Renal cortical epithelial cell (primary cell): ENCODE results near the gene XYLT1. TPM values are rescaled to one million over a fixed set of nuclear protein-coding genes. Genes with fewer than 3 reads are reported as not detected.
"Not testable (repeated sequence)": the region's sequence is repeated elsewhere in the genome, so short reads cannot be mapped to it uniquely, and the experiment has no call there.

Experiments used
- DNase-seq: peaks from one replicate; pipeline ENCODE4 v3.0.0-alpha.2; 2011; ENCODE audit warnings: low read depth
- total RNA-seq: library from RNA; depleted of rRNA; stranded (reverse); fragments of >200 nt; gene quantifications from 2 replicates; pipeline ENCODE4 v1.2.3, GENCODE V29; 2014

The XYLT1 gene
- total RNA-seq, 1 donor from 2014 or later = 0.15 TPM

DNA sequence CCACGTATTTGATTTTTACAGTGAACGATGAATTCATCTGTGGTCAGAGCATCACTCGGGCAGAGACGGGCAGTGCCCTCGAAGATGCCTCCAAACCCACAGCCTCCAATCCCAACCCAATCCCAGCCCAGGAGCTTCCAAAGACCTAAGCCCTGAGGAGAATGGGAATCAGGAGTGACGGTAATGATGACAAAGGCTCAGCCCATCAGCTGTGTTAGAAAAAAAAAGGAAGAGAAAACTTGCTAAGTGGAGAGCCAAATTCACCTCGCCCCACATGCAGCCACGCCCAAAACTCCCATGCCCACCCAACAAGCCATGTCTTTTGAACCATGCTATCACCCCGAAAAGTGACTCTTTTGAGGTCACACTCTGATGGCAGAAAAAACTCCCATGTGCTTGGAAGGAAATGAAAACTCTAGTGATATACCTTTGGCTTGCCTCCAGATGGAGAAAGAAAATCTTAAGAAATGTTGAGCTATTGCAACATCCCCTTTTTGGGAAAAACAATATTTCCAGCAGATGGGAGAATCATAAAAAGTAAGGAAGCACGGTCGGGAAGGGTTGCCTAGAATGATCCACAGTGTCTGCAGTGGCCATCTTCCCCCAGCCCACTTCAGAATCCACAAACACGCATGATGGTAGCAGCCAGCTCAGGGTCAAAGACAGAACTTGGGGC, 37.7 kb downstream of the XYLT1 start:
- no peak for DNase-seq

DNA sequence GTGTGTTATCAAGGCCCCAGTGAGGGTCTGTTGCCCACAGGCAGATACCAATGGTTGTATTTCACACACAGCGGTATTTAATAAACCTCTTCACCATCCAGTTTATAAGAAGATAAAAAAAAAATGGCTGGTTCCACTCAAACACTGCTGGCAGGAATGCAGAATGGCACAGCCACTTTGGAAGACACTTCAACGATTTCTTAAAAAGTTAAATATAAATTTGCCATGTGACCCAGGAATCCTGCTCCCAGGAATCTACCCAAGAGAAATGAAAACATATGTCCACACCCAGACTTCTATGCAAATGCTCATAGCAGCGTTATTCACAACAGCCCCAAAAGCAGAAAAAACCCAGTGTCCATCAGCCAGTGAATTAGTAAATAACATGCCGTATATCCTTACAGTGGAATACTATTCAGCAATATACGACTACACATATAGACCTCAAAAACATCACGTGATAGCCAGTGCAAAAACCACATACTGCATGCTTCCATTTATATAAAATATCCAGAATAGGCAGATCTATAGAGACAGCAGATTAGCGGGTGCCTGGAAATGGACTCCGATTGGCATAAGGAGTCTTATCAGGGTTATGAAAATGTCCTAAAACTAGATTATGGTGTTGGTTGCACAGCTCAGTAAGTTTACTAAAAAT, 38.7 kb downstream of the XYLT1 start:
- DNase-seq = no peak

DNA sequence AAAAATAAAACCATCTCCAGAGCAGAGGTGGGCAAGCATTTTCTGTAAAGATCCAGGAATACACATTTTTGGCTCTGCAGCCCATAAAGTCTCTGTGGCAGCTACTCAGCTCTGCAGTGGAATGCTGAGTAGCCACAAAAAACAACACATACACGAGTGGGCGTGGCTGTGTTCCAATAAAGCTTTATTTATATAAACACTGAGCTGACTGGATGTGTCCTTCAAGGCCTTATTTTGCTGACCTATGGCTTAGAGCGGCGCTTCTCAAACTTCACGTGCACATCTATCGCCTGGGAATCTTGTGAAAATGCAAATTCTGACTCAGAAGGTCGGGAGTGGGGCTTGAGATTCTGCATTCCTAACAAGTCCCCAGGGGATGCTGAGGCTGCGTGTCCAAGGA, 39.7 kb downstream of the XYLT1 start:
- DNase-seq = no peak

DNA sequence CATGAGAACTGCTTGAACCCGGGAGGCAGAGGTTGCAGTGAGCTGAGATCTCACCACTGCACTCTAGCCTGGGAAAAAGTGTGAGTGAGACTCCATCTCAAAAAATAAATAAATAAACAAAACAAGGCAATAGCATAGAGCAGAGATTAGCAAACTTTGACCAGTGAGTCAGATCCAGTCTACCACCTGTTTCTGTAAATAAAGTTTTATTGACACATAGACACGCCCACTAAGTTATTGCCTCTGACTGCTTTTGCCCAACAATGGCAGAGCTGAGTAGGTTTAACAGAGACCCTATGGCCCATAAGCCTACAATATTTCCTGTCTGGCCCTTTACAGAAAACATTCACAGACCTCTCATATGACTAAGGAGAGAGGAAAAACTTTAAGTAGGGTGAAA, 44.3 kb downstream of the XYLT1 start:
- no peak for DNase-seq

DNA sequence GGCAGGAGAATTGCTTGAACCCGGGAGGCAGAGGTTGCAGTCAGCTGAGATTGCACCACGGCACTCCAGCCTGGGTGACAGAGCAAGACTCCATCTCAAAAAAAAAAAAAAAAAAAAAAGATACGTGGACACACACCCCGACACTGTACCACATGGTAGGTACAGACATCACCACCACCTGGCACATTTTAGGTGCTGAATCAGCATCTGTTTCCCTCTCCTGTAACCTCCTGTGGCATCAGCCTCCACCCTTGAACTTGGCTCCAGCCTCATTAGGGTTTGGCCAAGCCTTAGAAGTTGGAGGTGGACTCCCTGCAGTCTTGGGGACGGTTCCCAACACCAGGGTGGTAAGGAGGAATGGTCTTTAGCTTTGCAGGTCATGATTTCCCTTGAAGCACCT, 46.0 kb downstream of the XYLT1 start:
- no peak for DNase-seq

DNA sequence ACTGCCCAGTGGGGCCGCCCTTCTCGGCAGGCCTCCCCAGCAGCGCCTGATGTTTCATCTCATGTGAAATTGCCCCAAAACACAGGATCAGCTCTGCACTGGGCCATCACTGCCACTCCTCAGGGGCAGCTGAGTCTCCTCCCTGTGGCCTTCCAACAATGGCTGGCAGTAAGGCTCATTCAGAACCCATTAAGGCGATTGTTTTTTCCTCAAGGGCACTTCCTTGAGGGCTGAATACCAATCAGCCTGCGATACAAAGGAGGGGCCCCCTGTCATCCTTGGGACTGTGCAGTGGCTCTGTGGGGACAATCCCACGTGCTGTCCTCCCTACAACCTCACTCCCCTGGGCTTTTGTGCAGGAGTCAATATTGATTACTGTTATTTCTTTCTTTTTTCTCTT, 47.5 kb downstream of the XYLT1 start:
- no peak for DNase-seq

DNA sequence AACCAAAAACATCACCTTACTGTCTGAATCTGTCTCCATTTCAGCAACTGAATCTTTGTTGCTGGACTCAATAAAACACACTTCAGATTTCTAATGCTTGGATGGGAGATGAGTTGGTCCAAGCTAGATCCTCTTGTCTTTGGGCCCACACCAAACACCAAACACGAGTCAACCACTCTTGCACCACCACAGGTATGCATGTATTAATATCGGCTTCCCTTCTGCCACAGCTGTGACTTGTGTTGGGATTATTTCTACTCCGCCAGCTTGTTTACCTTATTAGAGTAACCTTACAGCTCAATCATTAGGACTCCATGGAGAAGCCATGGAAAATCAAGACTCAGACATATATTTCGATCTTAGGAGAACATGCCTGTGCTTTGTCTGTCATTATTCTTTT, 49.9 kb downstream of the XYLT1 start:
- DNase-seq = no peak

DNA sequence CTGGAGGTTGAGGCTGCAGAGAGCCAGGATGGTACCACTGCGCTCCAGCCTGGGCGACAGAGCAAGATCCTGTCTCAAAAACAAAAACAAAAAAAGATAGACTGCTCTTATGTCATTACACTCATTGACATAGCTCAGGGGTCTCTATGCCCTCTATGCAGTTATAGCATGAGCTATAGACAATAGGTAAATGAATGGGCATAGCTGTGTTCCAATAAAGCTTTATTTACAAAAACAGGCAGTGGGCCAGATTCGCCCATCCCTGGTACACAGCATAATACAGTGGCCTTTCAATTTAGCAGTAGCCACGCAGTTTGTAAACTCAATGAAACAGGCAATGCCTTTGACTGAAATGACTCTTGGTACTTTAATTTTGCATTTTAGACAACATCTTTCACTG, 51.5 kb downstream of the XYLT1 start:
- DNase-seq = no peak

DNA sequence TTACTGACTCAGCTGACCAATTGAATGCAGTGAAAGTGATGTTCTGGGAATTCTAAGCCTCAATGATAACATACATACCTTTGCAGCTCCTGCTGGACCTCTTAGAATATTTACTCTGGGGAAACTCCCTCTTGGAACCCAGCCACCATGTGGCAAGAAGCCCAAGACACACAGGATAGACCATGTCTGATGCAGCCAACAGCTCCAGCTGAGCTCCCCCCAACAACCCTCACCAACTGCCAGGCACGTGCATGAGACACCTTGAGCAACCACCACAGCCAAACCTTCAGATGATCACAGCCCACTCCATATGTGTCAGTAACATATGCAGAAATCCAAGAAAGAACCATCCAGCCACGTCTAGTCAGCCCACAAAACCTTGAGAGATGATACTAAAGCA, 53.0 kb downstream of the XYLT1 start:
- no peak for DNase-seq

DNA sequence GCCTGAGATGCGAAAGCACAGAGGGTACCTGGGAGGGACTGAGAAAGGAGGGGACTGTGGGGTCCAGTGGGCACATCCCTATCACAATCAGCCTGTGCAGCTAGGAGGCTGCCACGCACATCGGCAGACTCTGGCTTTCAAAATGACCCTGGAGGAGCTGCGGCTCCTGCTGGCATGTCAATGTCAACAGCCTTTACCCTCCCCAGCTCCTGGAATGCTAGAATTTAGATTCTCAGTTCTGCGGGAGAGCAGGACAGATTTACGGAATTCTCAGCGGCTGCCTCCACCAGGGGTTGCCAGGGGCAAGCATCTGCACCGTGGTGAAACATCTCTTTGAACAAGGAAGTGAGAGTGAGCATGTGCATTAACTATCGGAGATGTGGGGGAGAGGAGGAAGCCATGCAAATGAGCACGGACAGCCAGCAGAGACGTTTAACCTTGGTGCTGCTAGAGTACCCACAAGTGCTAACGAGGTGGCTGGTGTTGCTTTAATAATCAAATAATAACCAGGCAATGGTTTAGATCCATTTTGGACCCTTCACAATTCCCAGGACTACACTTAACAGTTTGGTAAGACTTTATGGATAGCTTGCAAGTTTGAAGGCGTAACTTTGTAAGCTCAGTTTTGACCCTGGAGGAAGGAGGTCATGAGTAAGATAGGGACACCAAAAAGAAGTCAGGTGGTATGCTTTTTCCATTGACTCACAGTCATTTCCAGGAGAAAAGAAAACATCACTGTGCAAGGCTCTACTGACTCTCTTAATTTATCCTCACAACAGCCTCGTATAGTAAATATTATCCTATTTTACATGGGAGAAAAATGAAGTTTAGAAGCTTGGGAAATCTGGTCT, 54.1 kb downstream of the XYLT1 start:
- no peak for DNase-seq

DNA sequence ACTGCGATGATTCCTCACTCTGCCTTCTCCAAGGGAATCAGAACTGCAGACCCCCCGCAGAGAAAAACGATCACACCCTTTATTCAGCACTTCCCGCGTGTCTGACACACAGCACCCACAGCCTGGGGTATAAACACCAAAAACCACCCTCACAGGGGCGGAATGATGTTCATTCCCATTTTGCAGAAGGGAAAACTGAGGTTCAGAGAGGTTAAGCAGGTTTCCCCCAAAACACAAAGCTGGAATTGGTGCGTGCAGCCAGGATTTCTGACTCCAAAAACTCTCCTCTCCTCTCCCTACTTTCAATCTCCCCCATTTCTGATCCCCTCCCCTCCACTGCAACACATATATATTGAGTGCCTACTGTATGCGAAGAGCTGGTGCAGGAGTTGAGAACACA, 55.8 kb downstream of the XYLT1 start:
- no peak for DNase-seq

DNA sequence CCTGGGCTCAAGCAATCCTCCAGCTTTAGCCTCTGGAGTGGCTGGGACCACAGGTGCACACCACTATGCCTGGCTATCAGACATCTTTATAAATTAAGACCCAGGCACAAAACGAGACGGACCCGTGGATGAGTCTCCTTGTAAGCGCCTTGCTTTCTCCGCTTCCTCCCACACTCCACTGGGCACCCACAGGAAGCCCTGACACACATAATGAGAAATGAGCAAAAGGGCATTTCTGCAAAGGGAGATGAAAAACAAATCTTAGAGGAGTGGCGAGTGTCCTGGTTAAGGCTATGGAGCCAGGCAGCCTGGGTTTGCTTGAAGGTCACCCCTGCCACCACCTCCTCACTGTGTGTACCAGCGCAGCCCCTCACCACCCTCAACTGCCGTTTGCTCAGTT, 56.3 kb downstream of the XYLT1 start:
- no peak for DNase-seq

DNA sequence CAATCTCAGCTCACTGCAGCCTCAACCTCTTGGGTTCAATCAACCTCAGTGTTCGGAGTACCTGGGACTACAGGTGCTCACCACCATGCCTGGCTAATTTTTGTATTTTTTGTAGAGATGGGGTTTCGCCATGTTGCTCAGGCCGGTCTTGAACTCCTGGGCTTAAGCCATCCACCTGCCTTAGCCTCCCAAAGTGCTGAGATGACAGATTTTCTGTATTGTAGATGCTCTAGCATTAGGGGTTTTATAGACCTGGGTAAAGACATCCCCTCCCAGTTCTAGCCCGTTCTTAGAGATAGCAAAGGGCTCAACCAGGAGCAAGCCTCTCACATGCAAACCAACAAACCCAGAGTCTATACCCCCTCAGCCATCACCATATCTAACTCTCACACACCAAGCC, 57.3 kb downstream of the XYLT1 start:
- no peak for DNase-seq

DNA sequence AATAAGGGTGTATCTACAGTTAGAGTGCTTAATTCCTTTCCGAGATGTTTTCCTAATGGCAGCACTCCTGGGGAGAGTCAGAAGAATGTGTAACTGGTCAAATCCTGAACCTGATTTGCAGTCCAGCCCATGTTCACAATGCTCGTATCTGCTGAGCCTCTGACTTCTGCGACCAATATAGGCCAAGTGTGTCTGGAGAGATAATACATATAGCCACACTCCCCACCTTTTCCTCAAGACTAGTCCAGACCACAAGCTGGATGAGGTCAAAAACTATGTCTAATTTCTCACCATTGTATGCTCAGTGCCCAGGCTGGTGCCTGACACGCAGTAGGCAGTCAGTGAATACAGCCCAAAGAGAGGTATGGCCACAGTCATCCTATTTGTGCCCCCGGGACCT, 58.0 kb downstream of the XYLT1 start:
- DNase-seq = no peak

DNA sequence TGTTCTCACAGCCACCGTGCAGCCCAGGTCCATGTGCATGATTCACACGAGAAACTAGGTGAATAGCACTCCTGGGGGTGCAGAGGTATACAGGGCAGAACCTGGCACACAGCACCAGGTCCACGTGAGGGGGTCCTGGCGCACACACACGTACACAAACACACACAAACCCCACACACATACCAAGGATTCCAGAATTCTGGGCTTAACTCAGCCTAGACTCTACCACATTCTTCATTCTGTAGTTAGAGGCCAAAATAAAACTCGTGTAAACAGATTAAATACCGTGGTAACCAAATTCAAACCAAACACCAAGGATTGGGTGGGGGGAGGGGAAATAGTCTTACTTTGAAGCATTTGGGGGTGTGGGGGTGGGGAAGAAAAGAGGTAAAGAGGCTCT, 58.5 kb downstream of the XYLT1 start:
- no peak for DNase-seq

DNA sequence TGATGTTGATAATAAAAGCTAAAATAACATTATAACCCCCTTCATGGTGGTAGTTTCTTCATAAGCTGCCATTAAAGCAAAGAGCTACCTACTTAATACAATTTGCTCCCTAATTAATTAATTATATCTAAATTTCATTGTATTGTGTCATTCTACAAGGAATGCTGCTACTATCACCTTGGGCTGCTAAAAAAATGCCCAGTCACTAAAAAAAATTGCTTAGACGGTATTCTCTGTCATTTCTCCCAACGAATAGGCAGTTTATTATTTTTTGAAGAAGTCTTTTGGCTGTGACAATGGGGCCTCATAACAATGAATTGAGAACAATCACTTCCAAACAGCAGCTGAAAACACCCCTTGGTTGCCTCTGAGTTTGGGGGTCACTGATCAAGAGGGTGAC, 59.5 kb downstream of the XYLT1 start:
- DNase-seq = no peak

DNA sequence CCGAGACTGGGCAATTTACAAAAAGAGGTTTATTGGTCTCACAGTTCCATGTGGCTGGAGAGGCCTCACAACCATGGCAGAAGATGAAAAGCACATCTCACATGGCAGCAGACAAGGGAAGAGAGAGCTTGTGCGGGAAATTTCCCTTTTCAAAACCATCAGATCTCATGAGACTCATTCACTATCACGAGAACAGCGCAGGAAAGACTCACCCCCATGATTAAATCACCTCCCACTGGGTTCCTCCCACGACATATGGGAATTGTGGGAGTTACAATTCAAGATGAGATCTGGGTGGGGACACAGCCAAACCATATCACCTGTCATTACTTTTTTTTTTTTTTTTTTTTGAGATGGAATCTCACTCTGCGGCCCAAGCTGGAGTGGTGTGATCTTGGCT, 60.4 kb downstream of the XYLT1 start:
- not testable (repeated sequence) for DNase-seq

DNA sequence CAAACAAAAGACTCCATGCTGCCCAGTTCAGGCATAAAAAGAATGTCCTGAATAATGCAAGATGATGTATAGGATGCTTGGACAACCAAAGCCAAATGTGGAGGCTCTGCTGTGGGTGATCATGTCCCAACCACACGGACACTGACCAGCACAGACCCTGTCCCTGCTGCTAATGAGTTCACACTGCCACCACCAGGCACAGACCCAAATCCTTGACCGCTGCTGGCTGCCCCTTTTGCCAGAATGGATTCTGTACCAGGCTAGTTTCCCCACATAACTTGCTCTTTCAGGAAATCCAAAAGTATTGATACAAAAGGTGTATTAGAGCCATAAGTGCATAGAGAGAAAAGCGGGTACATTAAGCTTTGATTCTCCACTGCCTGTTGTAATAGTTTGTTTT, 60.9 kb downstream of the XYLT1 start:
- DNase-seq = no peak

DNA sequence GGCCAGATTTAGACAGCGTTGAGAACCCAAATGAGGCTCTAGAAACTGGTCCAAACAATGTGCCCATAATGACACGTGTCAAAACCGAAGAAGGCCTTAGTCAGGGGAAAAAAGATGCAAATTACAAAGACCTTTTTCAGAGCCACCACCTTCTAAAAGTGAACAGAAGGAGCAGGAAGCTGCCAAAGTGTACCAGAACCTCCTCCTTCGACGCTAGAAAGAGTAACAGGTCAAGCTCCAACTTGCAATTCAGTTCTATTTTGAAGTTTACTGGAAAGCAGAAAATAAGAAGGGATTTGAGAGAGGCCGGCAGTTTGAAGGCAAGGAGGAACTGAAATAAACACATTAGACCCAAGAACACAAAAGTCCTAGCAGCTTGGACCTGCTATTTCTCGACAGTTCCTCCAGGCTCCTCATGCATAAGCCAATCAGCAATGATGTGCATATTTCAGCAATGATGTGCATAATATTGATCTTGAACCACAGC, 61.8 kb downstream of the XYLT1 start:
- DNase-seq = no peak

DNA sequence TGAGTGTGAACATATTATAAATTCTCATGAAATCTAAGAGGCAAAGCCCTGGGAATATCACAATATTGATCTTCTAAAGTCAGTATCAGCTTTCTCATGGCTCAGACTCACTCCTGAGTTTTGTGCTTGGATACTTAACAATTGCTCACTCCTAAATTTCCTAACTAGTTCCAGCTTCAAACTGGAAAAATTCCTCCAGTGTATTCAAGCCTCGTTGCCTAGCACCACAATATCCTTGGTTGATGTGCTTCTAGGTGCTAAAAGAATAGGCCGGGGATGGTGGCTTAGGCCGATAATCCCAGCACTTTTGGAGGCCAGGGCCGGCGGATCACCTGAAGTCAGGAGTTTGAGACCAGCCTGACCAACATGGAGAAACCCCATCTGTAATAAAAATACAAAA, 62.5 kb downstream of the XYLT1 start:
- no peak for DNase-seq

DNA sequence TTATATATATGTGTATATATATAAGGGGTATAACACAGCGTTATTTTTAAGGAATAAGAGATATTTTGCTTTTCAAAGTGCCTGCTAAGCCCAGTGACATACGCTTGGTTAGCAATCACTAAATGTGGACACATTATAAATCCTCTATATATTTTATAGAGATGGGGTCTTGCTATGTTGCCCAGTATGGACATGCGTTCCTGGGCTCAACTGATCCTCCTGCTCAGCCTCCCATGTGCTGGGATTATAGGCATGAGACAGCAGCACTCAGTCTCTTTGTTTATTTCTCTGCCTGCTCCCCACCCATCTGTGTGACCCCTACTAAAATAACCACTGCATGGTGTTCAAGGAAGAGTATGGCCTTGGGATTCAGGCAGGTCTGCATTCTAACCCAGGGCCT, 63.4 kb downstream of the XYLT1 start:
- DNase-seq = no peak

DNA sequence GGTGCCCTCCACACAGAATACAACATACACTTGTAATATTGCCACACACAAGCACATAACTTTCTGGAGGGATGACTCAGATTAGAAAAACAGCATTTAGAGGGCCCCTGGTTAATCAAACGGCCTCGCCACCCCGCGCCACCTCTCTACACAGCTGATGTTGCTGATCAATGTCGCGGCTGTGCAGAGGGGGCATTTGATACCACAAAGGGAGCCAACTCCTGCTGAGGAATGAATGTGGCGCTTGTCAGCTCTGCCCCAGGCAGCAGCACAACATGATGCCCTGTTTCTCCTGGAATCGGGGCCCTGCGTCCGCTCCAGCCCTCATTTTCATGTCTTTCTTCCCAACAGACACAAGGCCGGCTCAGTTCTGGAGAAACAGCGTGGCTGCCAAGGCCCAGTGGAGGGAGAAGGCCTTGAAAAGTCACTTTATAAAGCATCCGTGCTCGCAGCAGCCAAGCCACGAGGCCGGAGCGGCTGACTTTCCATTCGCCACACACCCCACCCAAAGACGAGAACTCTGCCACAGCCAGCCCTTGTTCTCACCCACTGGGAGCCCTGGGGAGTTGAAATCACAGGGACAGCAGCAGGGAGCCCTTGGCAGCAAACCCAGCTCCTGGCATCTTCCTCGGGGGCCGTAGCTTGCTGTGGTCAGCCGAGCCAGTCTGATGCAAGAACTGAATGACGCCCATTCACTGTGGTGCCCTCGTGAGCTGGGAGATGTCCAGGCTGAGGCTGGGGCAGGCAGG, 65.6 kb downstream of the XYLT1 start:
- DNase-seq = no peak
